HG03354 (cell line): Measurements from ENCODE around the gene HYLS1.
"Not testable (repeated sequence)": the region's sequence is repeated elsewhere in the genome, so short reads cannot be mapped to it uniquely, and the experiment has no call there.

Experiments
- ATAC-seq: cut with Tn5 transposase; IDR thresholded peaks from one replicate; pipeline ENCODE4 v1.9.1; 2021; ENCODE audit warnings: mild to moderate bottlenecking; ENCODE audit not compliant: unreplicated experiment, poor library complexity, severe bottlenecking

The HYLS1 gene

GRCh38 chr11:125902277-125902926 lies 14.9 kb downstream of the HYLS1 start:
- ATAC-seq: peak; percentile 31

- peak; percentile 98 for ATAC-seq
Measured at GRCh38 chr11:125902927-125903710, 15.7 kb downstream of the HYLS1 start, which contains the start of gene PUS3. TSS of gene PUS3 (minus strand) at chr11:125903206. CDS start at chr11:125896284, 6,922 bp downstream.

GRCh38 chr11:125903711-125904659 lies 16.5 kb downstream of the HYLS1 start, which contains the start of gene DDX25:
TSS of gene DDX25 (plus strand) at chr11:125904508. CDS start at chr11:125904518, 10 bp downstream.
- ATAC-seq: no peak

GRCh38 chr11:125904678-125905077 lies 17.2 kb downstream of the HYLS1 start:
- no peak for ATAC-seq

GRCh38 chr11:125910226-125910849 lies 22.9 kb downstream of the HYLS1 start:
- no peak for ATAC-seq

DNA sequence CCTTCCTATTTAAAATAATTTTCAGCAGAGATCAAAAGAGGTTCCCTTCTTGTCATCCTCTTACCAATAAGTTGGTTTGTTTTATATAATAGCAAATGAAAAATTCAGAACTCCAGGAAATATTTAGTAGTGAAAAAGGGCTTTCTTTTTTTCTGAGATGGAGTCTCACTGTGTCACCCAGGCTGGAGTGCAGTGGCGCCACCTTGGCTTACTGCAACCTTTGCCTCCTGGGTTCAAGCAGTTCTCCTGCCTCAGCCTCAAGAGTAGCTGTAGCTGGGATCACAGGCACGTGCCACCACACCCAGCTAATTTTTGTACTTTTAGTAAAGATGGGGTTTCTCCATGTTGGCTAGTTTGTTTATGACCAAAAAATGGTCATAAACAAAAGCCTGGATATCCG lies 27.1 kb downstream of the HYLS1 start:
- not testable (repeated sequence) for ATAC-seq

DNA sequence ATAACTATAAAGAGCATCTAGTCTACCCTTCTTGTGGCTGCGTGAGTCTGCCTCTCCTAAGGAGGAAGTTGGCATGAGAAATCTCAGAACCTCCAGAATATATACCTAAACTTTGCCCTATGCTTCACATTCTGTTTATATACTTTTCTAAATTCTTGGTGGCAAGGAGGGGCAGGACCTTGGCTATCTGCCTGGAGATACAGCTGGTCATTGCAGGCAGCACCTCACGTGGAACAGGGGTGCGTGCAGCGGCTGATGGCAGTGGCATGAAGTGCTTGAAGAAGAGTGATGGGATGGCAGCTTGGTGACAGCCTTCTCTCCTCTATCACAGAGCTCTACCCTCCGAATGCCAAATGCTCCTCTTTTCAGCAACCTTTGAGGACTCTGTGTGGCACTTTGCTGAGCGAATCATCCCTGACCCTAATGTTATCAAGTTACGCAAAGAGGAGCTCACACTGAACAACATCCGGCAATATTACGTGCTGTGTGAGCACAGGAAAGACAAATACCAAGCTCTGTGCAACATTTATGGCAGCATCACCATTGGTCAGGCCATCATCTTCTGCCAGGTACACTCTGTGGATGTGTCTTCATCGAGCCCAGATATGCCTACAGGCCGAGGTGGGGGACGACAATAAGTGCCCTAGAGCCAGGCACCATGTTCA lies 29.3 kb downstream of the HYLS1 start:
- no peak for ATAC-seq

DNA sequence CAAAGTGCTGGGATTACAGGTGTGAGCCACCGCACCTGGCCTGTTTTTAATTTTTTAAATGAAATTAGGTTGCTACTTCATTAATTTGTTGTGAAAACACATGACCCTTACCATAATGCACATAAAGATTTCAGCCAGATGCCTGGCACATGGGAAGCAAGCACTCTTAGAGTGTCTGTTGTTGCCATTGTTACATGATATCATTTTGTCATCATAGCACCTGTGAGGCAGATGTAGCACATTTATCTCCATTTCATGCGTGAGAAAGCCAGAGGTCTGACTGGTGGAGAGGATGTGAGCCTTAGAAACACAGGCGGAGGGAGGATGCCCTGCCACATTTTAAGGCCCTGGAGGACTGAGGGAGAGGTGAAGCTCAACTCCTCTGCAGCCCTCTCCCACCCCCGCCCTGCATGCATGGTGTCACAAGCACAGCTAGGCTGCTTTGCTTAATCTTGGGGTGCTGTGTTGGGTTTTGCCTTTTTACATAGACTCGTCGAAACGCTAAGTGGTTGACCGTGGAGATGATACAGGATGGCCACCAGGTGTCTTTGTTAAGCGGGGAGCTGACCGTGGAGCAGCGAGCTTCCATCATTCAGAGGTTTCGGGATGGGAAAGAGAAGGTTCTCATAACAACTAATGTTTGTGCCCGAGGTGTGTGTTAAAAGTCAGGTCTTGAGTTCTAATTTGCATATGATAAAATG lies 30.8 kb downstream of the HYLS1 start:
- no peak for ATAC-seq

GRCh38 chr11:125921042-125921441 lies 33.6 kb downstream of the HYLS1 start:
- no peak for ATAC-seq

GRCh38 chr11:125922156-125922555 lies 34.7 kb downstream of the HYLS1 start:
- ATAC-seq: no peak

DNA sequence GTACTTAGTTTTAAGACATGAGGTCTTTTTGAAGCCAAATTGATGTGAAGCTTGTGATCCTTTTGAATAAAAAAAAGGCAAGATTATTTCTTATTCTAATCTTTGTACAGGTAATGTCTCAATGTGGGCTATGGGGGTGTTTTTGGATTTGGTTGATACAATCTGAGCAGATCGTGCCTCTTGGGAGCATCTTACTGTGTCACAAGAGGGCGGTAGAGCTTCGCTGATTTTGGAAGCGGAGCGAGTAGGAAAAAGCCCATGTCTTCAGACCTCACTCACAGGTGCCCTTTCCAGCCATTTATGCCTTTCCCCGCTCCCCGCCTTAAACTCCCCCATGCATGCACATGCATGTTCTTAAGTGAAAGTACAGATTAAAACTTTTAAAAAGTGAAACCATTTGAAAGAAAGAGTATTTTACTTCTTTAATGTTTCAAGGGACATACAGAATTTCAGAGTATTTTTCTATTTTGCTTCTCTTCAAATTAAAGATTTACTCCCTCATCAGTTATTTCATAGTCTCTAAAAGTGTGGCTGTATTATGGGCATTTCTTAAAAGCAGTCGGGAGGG lies 35.6 kb downstream of the HYLS1 start:
- peak; percentile 87 for ATAC-seq

DNA sequence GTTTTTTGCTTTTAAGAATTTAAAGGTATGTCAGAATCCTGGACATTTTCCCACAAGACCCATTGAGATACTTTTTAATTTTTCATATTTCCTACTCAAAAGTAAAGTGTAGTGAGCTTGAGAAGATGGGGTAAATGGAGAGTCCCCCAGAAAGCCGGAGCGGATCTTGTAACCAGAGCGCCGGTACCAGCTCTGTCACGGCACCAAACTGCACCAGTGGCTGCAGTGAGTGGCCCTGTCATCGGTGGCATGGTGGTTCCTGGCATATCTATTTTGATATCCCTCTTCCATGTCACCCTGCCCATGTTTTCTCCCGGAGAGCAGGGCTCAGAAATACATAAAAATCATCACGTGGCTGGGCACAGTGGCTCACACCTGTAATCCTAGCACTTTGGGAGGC lies 36.2 kb downstream of the HYLS1 start:
- no peak for ATAC-seq

DNA sequence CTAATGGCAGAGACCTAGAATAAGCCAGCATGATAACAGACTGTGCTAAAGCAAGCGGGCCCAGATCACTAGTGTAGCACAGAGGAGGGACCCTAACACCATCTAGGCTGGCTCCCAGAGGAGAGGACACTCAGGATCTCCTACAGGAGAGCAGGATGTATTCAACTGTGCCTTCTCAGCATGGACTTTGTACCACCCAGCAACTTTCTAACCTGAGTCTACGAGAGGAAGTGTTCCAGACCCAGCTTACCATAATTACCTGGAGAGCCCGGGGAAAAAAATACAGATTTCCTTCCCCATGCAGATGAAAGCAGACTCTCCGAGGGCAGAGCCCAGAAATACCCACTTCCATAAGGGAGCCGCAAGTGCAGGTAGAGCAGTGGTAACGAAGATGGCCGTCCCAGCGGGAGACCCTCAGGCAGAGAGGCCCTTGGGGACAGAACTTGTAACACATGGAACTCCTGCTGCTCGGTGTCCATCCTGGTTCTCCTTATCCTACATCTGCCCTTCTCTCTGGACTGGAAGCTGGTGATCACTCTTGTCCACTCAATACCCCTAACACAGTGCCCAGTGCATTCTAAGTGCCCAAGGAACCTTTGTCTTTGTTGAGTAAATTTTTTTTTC lies 37.0 kb downstream of the HYLS1 start:
- ATAC-seq: no peak

DNA sequence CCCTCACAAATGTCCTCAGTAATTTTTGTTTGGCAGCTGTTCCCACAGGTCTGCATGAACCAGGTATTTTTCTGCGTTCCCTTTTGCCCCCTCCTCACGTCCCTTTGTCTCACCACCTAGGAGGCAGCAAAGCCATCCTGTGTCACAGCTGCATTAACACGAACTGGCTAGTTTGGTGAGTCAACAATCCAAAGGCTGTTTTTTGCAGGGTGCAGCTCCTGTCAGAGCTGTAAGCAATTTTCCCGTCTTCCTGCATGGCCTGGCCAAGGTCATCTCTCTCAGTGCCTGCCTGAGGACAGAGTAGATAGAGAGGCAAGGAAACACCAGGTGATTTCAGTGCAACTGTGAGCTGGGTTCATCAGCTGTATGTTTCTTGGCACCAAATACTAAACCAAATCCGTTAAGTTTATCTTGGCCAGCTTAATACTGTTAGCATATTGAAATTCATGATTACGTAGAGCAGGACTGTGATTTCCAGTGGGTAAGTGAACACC lies 37.8 kb downstream of the HYLS1 start:
- no peak for ATAC-seq

GRCh38 chr11:125925804-125926203 lies 38.3 kb downstream of the HYLS1 start:
- ATAC-seq: no peak

- no peak for ATAC-seq
Measured at GRCh38 chr11:125926682-125927081, 39.2 kb downstream of the HYLS1 start.

DNA sequence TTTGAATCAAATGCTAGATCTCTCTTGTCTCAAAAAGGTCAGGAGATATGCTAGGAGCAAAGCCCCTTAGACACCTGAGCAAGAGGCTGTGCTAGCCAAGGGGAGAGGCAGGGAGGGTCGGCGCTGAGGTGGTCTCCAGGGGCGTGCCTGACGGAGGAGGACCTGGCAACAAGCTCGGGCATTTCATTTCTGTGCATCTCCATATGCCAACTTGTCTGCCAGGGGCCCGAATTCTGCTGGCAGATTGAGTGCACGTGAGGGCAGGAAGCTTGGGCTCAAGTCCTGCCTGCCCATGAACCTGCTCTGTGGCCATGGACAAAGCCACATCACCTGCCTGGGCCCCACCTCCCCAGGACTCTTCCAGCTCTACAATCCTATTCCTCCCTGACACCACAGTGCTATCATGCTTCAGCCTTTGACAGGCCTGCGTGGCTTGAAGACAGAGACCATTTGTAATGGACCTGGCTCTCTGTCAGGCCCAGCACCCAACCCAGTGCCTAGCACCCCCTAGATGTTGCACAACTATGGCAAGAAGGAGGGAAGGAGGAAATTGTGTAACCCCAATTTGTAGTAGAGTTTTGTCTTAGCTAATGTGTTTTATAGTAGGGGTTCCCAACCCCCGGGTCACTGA lies 42.1 kb downstream of the HYLS1 start:
- no peak for ATAC-seq
